ENCODE results near the gene CRACDL.
A peak's percentile ranks its signal among the peaks of the same experiment; 100 is the strongest.

CRACDL gene

DNA sequence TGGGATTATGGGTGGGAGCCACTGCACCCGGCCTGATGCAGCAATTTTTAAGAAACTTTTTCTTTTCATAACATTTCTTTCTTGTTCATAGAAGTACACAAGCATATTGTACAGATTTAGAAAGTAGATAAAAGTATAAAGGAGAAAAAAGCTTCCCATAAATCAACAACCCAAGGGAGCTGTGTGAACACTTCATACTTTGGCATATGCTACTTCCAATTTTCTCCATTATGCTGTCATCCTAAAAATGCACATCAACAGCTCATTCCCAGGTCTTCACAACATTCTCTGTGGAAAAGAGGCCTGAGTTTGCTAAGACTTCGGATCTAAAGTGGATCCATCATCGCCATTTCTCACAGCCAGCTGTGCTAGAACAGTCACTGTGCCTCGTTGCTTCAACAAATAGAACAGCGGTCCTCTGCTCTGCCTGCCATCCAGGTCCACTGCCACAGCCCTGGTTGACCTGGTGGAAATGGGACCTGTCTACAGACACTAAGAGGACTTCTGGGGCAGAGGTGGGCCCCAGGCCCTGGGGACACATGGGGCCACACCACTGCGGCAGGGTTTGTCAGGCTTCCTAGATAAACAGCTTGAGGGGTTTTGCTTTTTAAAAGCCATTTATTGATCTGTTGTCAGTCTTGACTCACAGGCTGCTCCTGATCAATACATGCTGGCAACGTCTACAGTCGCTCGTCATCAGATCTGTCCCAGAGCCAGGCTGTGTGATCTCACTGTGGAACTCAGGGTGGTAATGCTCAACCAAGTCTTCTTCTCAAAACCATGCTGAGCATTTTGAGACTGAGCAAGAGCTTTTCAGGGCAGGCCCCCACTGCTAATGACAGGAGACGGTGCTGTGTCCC is 132.4 kb downstream of the CRACDL start:
- no peak for DNase-seq (ENCODE audit: low read depth)

DNA sequence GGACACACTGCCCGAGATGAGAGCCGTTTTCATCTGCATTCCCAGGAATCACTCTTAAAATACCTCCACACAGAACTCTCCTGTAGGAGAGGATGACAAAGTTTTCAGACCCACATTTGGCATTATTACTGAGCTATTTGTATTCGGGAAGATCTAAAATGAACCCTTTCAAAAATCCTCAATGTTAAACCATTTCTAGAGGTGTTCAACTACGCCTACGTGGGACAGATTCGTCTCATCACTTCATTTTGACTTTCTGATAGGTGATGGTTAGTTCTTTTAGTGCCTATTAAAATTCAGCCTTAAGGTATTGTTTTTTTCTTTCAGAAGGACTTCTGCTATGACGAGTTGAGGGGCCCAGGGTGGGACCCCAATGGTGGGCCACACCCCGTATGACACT is 133.7 kb downstream of the CRACDL start:
- DNase-seq (ENCODE audit: low read depth) = no peak

DNA sequence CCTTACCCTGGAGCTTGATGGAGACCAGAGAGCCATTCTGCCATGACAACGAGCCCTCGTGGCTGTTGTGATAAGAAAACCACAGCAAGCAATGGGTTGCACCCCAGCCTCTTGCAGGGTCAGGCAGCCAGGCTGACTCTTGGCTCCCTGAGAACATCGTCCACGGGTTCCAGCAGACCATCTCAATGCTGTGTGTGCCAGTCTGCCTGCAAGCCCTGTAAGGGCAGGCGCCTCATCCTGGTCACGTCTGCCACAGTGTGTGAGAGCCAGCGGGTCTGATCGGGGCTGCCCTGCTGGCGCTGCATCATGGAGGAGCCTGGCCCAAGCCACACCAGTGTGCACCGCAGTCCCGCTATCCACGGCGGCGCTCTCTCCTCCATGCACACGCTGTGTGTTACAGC is 134.1 kb downstream of the CRACDL start:
- DNase-seq (ENCODE audit: low read depth) = no peak

GRCh38 chr2:98801286-98801685 is 134.7 kb downstream of the CRACDL start:
- DNase-seq (ENCODE audit: low read depth) = no peak

DNA sequence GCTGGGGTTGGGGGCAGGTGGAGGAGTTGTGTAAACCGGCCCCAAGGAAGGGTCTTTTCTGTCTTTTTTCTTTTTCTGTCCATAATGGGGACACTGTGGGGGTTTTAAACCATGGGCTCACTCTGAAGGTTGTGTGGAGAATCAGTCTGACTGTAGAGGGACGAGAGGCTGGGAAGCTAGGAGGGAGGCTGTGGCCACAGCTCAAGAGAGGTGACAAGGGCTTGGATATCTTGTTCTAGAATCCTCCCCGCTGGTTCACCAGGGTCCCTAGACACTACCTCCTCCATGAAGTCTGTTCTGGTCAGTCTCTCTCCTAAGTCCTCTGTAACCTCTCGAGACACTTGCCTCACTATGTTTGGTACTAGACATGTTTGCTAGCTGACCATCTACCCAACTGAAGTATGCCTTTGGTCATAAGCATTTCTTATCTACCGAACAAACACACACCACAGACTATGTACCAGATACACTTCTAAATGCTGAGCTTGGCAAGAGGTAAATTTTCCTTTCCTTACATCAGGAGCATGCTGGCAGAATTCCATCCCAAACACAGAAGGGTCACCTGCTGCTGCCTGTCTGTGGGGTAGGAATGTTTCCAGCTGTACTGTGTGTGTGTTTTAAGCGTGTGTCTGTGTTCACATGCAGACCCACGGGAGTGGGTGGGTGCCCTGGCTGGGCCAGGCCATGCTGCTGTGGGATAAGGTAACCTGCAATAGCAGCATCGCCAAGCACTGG is 135.5 kb downstream of the CRACDL start:
- no peak for DNase-seq (ENCODE audit: low read depth)

- no peak for DNase-seq (ENCODE audit: low read depth)
These were observed 136.4 kb downstream of the CRACDL start for GRCh38 chr2:98799375-98800329.

DNA sequence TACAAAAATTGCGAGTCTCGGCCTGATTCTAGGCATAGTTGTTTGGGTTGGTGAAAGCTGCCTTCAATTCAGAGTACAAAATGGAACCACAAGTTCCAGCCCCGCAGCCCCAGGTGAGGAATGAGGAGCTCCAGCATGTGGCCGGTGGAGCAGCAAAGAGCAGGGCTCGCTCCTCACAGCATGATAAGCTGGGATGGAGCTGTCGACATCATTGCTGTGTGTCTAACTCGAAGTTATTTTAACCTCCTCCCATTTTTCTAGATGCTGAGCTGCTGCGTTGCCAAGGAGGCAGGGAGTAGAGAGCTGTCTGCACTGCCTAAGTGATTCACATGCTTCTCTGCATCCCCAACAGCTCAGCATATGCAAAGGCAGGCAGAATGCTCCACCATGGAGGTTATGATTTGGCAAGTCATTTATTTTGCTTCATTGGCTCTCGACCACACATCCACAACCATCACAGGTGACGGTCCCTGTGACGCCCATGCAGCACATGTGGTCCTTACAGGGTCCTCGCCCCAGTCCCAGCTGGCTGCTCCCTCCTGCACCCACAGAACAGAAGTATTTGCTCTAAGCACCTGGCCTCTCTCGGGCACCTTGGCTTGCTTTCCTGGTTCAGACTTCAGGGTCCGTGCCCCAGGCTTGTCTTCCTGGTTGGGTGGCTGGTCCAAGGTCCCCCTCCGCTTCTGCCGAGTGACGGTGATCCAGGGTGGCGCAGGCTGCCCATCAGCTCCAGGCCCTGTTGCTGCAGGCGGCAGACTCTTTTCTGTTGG is 139.1 kb downstream of the CRACDL start:
- no peak for DNase-seq (ENCODE audit: low read depth)

DNA sequence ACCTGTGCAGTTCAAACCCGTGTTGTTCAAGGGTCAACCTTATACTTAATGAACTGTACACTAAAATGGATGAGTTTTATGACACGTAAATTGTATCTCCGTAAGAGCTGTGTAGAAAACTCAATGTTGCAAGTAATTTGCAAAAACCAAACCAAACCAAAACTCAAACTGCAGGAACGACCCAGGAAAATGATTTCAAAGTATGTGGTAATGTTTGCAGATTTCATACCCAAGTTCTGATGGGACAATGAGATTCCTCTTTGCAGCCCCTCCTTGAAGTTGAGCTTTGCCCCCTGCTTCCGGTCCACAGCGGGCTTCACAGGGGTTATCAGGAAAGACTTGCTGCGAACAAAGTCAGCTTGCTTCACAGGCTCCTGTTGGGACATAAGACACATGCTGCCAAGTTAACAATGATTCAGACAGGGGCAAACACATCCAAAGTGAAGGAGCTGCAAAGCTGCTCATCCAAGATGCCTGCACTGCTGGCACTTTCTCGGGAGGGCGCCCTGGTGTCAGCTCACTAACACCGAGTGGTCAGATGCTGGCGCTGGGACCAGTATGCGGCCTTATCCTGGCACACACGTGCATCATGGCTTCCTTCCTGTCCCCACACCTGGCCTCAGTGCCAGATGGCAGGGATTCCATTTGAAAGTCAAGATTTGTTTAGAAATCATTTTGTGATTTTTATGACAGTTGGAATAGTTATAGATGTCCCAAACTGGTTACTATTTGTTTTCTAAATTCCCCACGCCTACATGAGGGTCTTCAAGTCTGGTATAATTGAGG is 139.9 kb downstream of the CRACDL start:
- no peak for DNase-seq (ENCODE audit: low read depth)

DNA sequence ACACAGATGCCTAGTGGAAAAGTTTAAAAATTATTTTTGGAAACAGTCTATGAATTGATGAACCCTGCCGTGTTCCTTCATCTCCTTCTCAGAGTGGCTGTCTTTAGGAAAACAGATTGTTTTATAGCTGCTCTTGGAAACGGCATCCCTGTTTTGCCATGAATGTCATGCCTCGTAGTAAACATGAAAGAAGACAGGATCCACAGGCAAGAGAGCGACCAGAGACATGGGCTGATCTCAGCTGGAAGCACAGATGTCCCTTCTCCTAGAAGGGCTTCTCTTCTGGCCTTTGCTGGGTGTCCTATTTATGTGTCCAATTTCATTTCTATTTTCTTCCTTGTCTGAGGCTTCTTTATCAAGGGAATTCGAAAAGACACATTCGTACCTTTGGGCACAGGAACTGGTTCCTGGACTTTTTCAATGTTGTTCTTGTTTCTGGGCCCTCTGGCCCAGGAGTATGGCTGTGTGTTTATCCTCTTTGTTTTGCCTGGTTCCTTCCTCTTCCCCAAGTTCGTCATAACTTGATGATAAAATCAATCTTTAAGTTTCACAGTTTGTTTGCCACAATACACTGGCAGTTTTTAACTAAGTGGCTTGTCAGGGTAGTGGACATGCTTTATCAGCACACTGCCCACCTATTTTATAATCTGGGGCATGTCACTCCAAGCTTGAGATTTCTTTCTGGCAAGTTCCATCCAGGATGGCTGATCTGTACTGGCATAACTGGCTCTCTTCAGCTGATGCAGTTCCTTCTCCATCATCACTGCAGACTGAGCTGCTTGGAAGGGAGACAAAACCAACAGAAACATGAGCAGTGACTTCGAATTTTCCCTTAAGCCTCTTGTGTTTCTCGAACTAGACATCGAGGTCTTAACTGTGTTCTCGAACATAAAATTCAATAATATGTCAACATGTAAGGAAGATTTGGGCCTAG is 141.9 kb downstream of the CRACDL start:
- no peak for DNase-seq (ENCODE audit: low read depth)

DNA sequence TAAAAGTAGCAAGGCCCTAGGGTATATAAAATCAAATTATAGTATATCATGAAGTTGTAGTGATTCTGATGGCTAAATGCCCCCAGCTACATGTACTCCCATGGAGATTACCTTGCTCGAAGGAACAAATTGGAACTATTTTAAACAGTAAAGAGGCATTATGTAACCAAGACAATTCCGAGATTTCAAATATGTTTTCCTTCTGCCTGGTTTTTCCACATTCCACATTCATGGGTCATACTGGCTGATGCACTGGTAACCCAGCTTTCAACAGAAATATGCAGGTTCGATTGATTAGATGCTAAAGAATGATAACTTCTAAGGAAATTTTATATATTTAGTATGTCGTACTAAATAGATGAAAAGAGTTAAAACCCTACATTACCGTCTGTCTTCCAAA is 142.8 kb downstream of the CRACDL start:
- peak; percentile 31 for DNase-seq (ENCODE audit: low read depth)

- DNase-seq (ENCODE audit: low read depth) = no peak
These were observed 145.8 kb downstream of the CRACDL start for GRCh38 chr2:98790221-98790620.

DNA sequence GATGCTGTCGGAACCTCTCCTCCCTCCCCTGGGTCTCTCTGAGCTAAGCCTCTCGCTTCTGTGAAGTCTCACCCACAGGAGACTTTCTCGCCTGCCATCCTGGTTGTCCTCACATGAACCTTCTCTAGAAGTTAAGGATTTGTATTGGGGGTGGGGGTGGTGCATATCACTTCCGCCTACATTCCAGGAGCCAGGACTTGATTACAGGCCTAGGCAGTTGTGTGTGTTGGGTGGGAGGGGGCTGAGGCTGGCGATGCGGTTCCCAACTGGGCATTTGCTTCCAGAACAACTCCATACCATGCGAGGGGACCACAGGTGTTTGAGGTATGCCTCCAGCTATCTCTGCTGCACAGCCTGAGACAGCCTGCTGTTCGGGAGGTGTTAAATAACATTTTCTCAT is 148.3 kb downstream of the CRACDL start:
- no peak for DNase-seq (ENCODE audit: low read depth)

GRCh38 chr2:98786179-98786578 is 149.8 kb downstream of the CRACDL start:
- DNase-seq (ENCODE audit: low read depth) = no peak

DNA sequence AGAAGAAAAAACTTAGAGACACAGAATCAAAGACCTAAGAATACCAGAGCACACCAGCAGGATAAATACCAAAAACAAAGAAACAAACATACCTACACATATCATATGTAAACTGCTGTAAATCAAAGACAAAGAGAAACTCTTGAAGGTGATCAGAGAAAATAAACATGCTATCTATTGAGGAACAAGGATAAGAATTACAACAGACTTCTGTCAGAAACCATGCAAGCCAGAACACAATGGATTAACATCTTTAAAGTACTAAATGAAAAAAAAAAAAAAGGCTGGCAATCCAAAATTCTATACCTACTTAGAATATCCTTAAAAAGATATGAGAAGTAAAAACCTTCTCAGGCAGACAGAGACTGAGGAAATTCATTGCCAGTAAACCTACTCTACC is 153.5 kb downstream of the CRACDL start:
- DNase-seq (ENCODE audit: low read depth) = no peak

DNA sequence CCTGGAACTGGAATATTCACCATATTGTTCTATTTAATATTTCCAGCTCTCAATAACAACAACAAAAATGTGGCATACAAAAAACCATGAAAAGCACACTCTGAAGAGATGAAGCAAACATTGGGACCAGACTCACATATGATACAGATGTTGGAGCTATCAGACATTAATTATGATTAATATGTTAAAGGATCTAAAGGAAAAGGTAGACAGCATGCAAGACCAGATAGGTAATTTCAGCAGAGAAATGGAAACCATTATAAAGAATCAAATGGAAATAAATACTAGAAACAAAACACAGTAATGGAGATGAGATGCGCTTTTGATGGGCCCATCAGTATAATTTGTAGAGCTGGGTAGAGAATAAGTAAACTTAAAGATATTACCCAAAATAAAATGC is 154.2 kb downstream of the CRACDL start:
- no peak for DNase-seq (ENCODE audit: low read depth)

DNA sequence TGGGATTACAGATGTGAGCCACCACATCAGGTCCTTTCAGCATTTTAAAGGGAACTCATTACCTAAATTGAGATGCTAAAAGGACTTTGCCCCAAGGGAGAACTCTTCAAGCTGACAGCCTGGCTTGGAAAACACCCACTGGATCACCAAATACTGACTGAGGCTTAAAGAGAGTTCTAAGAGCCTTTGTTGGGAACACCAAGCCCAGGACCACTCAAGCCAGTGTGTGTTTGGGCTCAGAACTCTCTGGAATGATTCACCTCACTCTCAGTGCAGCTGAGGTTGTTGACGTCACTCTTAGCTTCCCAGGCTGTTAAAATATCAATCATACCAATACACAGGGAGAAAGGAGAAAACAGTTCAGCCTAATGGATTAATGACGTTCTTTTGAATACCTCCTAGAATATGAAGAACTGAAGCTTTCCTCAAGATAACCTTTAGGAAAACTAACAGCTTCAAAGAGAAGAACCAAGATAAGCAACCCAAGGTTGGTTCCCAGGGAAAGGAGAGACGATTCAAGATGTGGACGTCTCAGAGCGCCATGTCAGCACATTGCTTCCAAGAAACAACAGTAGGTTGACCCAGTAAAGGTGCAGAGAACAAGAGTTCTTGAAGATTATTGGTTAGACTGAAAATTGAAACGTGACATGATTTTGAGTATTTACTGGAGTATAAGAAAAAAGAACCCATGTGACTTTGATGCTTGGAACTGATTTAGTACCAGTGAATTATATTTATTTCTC is 157.1 kb downstream of the CRACDL start:
- DNase-seq (ENCODE audit: low read depth) = peak; percentile 31

GRCh38 chr2:98778151-98778550 is 157.9 kb downstream of the CRACDL start:
- DNase-seq (ENCODE audit: low read depth) = no peak

- DNase-seq (ENCODE audit: low read depth) = no peak
These were observed 158.3 kb downstream of the CRACDL start for GRCh38 chr2:98777710-98778109.

DNA sequence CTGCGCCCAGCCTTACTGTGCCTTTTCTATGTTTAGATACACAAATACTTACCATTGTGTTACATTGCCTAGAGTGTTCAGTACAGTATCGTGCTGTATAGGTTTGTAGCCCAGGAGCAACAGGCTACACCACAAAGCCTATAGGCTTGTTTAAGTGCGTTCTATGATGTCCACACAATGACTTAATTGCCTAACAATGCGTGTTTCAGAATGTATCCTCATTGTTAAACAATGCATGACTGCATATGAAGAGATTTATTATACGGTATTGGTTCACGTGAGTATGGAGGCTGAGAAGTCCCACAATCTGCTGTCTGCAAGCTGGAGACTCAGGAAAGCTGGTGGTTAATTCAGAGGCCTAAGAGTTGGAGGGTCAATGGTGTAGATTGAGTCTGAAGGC is 158.9 kb downstream of the CRACDL start:
- peak; percentile 66 for DNase-seq (ENCODE audit: low read depth)

All from ELR (cell line).